Measurements from ENCODE around the gene DEFB108B. TPM values are rescaled to one million over a fixed set of nuclear protein-coding genes. Genes with fewer than 3 reads are reported as not detected.

Gene DEFB108B, protein sequence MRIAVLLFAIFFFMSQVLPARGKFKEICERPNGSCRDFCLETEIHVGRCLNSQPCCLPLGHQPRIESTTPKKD
- total RNA-seq (2022; extraction: Qiagen RNA extraction; ENCODE audit: low read depth): not detected in 5 replicates

GRCh38 chr11:71832811-71833210 lies at the start of gene DEFB108B:
DEFB108B (plus strand) TSS chr11:71833200; CDS start chr11:71833200, 0 bp downstream.

GRCh38 chr11:71878059-71878458 lies 45.1 kb downstream of the DEFB108B start, which contains the start of gene DEFB131B:
DEFB131B (plus strand) TSS chr11:71878453; CDS start chr11:71878453, 0 bp downstream.

Other genes with a start within 250 kb of the DEFB108B start
- not detected in 5 replicates for gene DEFB131B, start 45.3 kb downstream of the DEFB108B start, total RNA-seq (2022; extraction: Qiagen RNA extraction; ENCODE audit: low read depth)
- 2.8 to 5.9 TPM (median 3.9 TPM) in 5 replicates for gene XNDC1N, start 95.4 kb downstream of the DEFB108B start, total RNA-seq (2022; extraction: Qiagen RNA extraction; ENCODE audit: low read depth)
- 52.4 to 62.7 TPM (median 56.8 TPM) in 5 replicates for gene RNF121, start 95.8 kb downstream of the DEFB108B start, total RNA-seq (2022; extraction: Qiagen RNA extraction; ENCODE audit: low read depth)
- 3.6 to 6.0 TPM (median 3.8 TPM) in 5 replicates for gene IL18BP, start 165.7 kb downstream of the DEFB108B start, total RNA-seq (2022; extraction: Qiagen RNA extraction; ENCODE audit: low read depth)
- gene NUMA1, start 247.3 kb downstream of the DEFB108B start, total RNA-seq (2022; extraction: Qiagen RNA extraction; ENCODE audit: low read depth): 61.5 to 76.5 TPM (median 69.5 TPM) in 5 replicates
- gene LRRC51, start 247.7 kb downstream of the DEFB108B start, total RNA-seq (2022; extraction: Qiagen RNA extraction; ENCODE audit: low read depth): 5.5 to 10.2 TPM (median 8.7 TPM) in 5 replicates